GM18526 (cell line): ENCODE measurements around the gene SLC47A2.

Experiments used
- POLR2A ChIP-seq: IDR thresholded peaks from 3 replicates; pipeline ENCODE4 v1.6.1; 2011; ENCODE audit not compliant: insufficient read length; ENCODE audit errors: extremely low read depth

Gene SLC47A2

DNA sequence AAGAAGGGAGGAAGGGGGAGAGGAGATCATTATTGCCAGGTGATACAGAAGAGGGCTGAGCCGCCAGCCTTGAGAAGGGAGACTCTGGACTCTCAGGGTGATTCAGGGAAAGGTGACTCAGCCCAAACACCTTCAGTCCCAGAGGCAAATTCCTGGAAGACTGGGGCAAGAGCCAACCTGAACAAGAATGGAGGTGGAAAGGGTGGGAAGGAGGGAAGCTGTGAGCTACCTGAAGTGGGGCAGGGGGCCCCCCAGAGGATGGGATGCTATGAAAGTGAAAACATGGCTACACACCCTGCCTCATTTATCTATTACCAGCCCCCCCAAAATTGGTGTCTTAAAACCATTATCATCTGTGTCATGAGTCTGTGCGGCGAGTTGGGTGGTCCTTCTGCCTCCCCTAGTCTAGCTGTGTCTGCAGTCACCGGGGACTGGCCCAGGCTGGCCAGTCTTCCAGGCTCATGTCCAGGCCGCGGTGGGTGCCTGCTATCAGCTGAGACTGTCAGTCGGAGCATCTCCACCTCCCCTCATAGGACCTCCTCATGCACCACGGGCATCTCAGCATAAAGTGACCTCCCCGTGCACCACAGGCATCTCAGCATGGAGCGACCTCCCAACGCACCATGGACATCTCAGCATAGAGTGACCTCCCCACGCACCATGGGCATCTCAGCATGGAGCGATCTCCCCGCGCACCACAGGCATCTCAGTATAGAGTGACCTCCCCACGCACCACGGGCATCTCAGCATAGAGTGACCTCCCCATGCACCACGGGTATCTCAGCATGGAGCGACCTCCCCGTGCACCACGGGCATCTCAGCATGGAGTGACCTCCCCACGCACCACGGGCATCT is 3.2 kb upstream of the SLC47A2 start:
- TF ChIP-seq POLR2A = no peak

DNA sequence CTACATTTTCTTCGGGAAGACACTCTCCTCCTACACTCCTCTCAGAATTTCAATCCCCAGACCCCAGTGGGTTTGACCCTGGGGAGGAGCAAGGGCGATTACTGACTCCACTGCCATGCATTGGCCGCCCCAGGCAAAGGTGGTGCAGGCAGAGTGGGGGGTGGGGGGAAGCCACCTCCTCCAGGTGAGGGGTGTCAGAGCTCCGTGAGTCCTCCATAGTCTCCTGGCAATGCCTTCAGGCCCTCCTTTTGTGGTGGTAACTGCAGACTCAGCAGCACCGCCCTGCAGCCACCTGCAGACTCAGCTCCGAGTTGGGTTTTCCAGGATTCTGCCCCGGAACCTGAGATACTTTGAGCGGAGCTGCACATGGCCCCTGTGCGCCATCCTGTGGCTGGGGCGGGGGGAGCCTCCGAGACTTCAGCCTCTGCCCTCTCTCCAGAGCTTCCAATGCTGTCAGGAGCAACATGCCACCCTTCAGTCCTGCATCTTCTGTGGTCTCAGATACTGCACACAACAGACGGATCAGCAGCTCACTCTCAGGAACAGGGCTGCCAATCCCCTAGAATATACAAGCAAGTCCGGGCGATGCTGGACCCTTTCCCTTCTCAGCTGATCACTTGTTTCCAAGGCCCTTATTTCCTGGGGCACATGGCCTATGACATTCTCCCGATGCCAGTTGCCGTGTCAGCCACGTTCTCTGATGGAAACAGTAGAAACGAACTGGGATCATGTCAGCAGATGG is 2.4 kb upstream of the SLC47A2 start:
- no peak for TF ChIP-seq POLR2A

DNA sequence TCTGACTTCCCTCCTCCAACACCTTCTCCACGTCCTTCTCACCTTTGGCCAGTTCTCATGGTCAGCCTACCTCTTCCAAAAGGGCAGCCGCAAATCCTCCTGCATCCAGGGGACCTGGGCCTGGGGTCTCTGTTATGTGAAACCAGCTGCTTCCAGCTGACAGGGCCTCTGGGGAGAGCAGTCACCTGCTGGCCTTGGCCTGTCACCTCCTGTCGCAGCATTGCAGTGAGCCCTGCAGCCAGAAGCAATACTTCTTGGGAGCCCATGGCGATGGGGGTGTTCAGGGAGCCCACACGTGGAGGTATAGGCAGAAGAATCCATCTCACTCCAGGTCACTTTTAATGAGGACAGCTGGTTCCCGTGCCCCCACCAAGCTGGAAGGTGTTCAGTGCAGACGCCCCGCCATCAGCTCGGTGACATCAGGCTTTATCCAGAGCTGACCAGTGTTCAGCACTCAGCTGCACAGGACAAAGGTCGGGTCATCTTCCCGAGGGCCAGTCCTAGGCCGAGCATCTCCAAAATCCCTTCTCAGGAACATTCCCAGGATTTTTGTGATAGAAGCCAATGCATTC is 1.7 kb upstream of the SLC47A2 start:
- TF ChIP-seq POLR2A = no peak

DNA sequence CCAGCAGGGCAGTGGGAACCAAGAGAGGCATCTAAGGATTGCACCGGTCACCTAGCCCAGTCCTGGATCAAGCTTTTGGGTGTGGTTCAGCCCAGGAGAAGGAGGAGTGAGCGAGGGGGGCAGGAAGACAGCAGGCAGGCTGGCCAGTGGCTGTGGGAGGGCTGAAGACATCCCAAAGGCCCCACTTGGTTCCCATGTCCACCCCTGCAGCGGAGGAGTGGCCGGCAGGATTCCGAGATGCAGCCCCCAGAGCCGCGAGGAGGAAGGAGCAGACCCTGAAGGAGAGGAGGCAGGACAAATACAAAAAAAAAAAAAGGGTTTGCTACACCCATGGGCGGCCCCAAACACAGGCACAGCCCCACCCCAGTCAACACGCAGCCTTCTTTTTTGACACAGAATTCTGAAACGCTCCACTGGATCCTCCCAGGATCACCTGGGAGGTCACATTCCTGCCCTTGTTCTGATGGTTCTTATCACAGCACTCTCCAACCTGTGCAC is 1.1 kb upstream of the SLC47A2 start:
- no peak for TF ChIP-seq POLR2A

DNA sequence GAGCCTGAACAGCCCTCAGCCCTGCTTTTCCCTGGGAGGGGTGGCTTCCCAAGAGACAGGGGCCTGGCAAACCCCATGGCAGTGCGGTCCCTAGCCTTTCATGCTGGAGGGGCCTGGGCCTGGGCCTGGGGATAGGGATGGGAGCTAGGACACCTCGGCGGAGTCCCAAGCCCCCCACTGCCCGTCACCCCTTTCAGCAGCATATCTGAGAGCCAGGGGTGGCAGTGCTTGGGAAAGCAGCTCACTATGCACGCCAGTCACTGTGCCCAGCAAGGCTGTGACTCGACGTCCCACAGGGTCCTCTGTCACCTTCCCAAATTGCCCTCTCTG is 612 bp upstream of the SLC47A2 start:
- TF ChIP-seq POLR2A = no peak

- TF ChIP-seq POLR2A = no peak
Observed at GRCh38 chr17:19714542-19715411, 1.6 kb downstream of the SLC47A2 start.

DNA sequence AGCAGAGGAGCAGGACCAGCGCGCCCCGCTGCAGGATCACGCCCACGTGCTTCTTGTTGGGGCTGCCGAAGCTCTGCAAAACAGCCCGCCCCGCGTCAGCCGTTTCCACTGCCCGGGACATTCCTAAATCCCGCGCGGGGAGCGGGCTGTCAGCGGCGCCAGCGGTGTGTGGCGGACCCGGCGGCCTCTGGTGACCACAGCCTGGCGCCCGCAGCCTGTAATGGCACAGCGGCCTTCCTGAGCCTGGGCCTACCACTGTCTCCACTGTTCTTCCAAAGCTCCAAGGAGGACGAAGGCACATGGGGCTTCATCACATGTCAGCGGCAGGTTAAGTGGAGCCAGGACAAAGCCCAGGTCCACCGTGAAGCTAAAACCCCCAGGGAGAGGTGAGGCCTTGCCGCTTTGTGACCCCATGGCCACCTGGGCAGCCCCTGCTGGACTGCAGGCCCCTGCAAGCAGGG is 2.5 kb downstream of the SLC47A2 start:
- no peak for TF ChIP-seq POLR2A

GRCh38 chr17:19713462-19713861 is 2.9 kb downstream of the SLC47A2 start:
- no peak for TF ChIP-seq POLR2A

GRCh38 chr17:19712436-19713004 is 3.9 kb downstream of the SLC47A2 start:
- TF ChIP-seq POLR2A = no peak

- no peak for TF ChIP-seq POLR2A
Observed at GRCh38 chr17:19709841-19710240, 6.5 kb downstream of the SLC47A2 start.

GRCh38 chr17:19708431-19709175 is 7.8 kb downstream of the SLC47A2 start:
- TF ChIP-seq POLR2A = no peak

GRCh38 chr17:19707728-19708221 is 8.6 kb downstream of the SLC47A2 start:
- no peak for TF ChIP-seq POLR2A

GRCh38 chr17:19706791-19707727 is 9.3 kb downstream of the SLC47A2 start:
- no peak for TF ChIP-seq POLR2A
